Endodermal cell (in vitro differentiated cells): Measurements from ENCODE around the gene CDHR1. TPM values are rescaled to one million over a fixed set of nuclear protein-coding genes. Genes with fewer than 3 reads are reported as not detected.

Source experiments
- DNase-seq: peaks from one replicate; pipeline ENCODE4 v3.0.0-alpha.2; 2017
- H3K27ac ChIP-seq: 2 replicates; pipeline ENCODE4 v1.5.1; 2013; ENCODE audit warnings: mild to moderate bottlenecking, low read depth, low read length, moderate library complexity
- H3K27me3 ChIP-seq: 2 replicates; pipeline ENCODE4 v1.6.1; 2013; ENCODE audit warnings: mild to moderate bottlenecking, low read length, moderate library complexity; ENCODE audit not compliant: insufficient read depth, control insufficient read depth, poor library complexity, severe bottlenecking
- H3K36me3 ChIP-seq: 2 replicates; pipeline ENCODE4 v1.7.0; 2013; ENCODE audit warnings: mild to moderate bottlenecking, low read length, moderate library complexity; ENCODE audit not compliant: control insufficient read depth, insufficient read depth
- H3K4me1 ChIP-seq: one replicate; pipeline ENCODE4 v1.7.0; 2013; ENCODE audit warnings: low read length; ENCODE audit not compliant: control insufficient read depth, insufficient read depth
- H3K4me3 ChIP-seq: 2 replicates; pipeline ENCODE4 v1.5.1; 2013; ENCODE audit warnings: mild to moderate bottlenecking, low read length, moderate library complexity
- H3K9ac ChIP-seq: 2 replicates; pipeline ENCODE4 v1.6.1; 2013; ENCODE audit warnings: mild to moderate bottlenecking, low read length, moderate library complexity; ENCODE audit not compliant: poor library complexity, severe bottlenecking; ENCODE audit errors: extremely low read depth
- H3K9me3 ChIP-seq: 2 replicates; pipeline ENCODE4 v1.6.1; 2013; ENCODE audit warnings: mild to moderate bottlenecking, low read length, moderate library complexity; ENCODE audit not compliant: control insufficient read depth
- H3K27ac Mint-ChIP-seq: 2 replicates; pipeline ENCODE4 v1.8.0; 2020; ENCODE audit warnings: mixed read lengths
- H3K27me3 Mint-ChIP-seq: 2 replicates; pipeline ENCODE4 v1.8.0; 2021; ENCODE audit warnings: mild to moderate bottlenecking, mixed read lengths; ENCODE audit not compliant: insufficient read depth
- H3K36me3 Mint-ChIP-seq: 2 replicates; pipeline ENCODE4 v1.8.0; 2020; ENCODE audit warnings: low read depth, mixed read lengths
- H3K4me1 Mint-ChIP-seq: 2 replicates; pipeline ENCODE4 v1.8.0; 2020; ENCODE audit warnings: mixed read lengths
- H3K4me3 Mint-ChIP-seq: 2 replicates; pipeline ENCODE4 v1.8.0; 2020; ENCODE audit warnings: mild to moderate bottlenecking, moderate library complexity, mixed read lengths
- H3K9me3 Mint-ChIP-seq: 2 replicates; pipeline ENCODE4 v1.8.0; 2020; ENCODE audit warnings: mild to moderate bottlenecking, mixed read lengths
- WGBS, 2 experiments: methylation state at CpG; one replicate each; pipeline versions ENCODE4 v1.1.5 to v1.1.7; 2013; ENCODE audit warnings: missing lambda C conversion rate in 2 of 2, mixed read lengths in 1 of 2; ENCODE audit not compliant: insufficient coverage in 1 of 2, insufficient read length in 1 of 2; 5-methylcytosine and 5-hydroxymethylcytosine counted together
- total RNA-seq, 2 donors: library from RNA; stranded (reverse); fragmentation: NEBNext Ultra II Directional in 1 of 2; extraction: Animal tissue kit (Norgen Biotek cat#: 25700) in 1 of 2; gene quantifications; 2 replicates in 1 of 2; 3 replicates in 1 of 2; pipeline ENCODE4 v1.2.1, GENCODE V29; 2021
- TF ChIP-seq, protein P1 (sequence below): fragments of 200-600 bp; sonication (generic); conservative IDR thresholded peaks from 2 replicates; pipeline ENCODE4 v1.5.0; 2021; ENCODE audit warnings: antibody characterized with exemption, mild to moderate bottlenecking

Gene CDHR1
- total RNA-seq, 2 donors from 2014 or later, result 0.77 to 4.1 TPM

DNA sequence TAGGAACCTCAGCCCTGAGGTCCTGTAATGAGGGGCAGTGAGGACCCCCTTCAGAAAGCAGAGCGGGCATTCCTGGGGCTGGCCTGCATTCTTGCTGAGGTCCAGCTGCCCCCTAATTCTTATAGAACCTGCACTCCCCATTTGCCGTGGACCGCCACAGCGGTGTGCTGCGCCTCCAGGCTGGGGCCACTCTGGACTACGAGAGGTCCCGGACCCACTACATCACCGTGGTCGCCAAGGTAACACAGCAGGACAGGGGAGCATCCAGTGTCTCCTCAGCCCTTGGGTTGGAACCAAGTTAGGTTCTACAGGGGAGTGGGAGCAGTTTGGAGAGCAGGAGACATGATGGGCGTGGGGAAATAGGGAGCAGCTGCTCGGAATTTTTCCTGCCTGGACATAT, 7.3 kb downstream of the CDHR1 start:
- Mint-ChIP-seq H3K36me3 (no peaks in the 10 kb centered on the region), H3K9me3 (no peaks in the 10 kb centered on the region), H3K4me3 (no peak overlapping the region), H3K27me3 (peaks cover 25% of the 10 kb centered on the region), H3K27ac (no peak overlapping the region), H3K4me1 (no peaks in the 10 kb centered on the region)
- TF ChIP-seq, protein P1, sequence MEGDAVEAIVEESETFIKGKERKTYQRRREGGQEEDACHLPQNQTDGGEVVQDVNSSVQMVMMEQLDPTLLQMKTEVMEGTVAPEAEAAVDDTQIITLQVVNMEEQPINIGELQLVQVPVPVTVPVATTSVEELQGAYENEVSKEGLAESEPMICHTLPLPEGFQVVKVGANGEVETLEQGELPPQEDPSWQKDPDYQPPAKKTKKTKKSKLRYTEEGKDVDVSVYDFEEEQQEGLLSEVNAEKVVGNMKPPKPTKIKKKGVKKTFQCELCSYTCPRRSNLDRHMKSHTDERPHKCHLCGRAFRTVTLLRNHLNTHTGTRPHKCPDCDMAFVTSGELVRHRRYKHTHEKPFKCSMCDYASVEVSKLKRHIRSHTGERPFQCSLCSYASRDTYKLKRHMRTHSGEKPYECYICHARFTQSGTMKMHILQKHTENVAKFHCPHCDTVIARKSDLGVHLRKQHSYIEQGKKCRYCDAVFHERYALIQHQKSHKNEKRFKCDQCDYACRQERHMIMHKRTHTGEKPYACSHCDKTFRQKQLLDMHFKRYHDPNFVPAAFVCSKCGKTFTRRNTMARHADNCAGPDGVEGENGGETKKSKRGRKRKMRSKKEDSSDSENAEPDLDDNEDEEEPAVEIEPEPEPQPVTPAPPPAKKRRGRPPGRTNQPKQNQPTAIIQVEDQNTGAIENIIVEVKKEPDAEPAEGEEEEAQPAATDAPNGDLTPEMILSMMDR, result peak; percentile 4
- WGBS, 2 experiments, result 89 to 92% methylated on average over 4 to 11 of the region's 11 CpGs
- H3K27ac ChIP-seq, result no peak overlapping the region
- H3K36me3 ChIP-seq, result no peaks in the 10 kb centered on the region
- no peaks in the 10 kb centered on the region for H3K9me3 ChIP-seq
- no peak overlapping the region for H3K4me3 ChIP-seq
- H3K4me1 ChIP-seq, result no peaks in the 10 kb centered on the region
- no peak for DNase-seq
- no peak overlapping the region for H3K9ac ChIP-seq
- H3K27me3 ChIP-seq, result peaks cover 31% of the 10 kb centered on the region

DNA sequence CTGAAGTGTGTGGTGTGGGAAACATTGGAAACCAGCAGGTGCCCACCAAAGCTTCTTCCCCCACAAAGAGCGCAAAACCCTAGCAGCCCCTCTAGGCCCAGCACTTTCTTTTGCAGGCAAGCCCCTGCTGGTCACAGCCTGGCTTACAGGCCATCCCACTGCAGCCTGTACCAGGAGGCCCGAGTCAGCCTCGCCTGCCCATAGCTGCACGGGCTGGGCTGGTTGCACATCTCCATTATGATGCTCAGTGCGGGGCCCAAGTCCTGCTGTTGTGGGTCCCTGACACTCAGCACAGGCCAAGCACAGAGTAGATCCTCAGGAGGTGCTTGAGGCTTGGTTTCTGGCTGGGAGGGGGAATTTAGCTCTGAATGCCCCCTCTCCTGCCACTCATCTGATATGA, 8.0 kb downstream of the CDHR1 start:
- Mint-ChIP-seq H3K9me3 (no peaks in the 10 kb centered on the region), H3K4me1 (no peaks in the 10 kb centered on the region), H3K36me3 (no peaks in the 10 kb centered on the region), H3K27me3 (peaks cover 22% of the 10 kb centered on the region), H3K27ac (no peak overlapping the region), H3K4me3 (no peak overlapping the region)
- Histone ChIP-seq H3K4me3 (no peak overlapping the region), H3K9ac (no peak overlapping the region), H3K27me3 (peaks cover 31% of the 10 kb centered on the region), H3K9me3 (no peaks in the 10 kb centered on the region), H3K4me1 (no peaks in the 10 kb centered on the region), H3K27ac (no peak overlapping the region), H3K36me3 (no peaks in the 10 kb centered on the region)
- DNase-seq, result no peak
- TF ChIP-seq, protein P1, result peak; percentile 51
- 96 to 100% methylated on average over 2 to 5 of the region's 5 CpGs for WGBS, 2 experiments

DNA sequence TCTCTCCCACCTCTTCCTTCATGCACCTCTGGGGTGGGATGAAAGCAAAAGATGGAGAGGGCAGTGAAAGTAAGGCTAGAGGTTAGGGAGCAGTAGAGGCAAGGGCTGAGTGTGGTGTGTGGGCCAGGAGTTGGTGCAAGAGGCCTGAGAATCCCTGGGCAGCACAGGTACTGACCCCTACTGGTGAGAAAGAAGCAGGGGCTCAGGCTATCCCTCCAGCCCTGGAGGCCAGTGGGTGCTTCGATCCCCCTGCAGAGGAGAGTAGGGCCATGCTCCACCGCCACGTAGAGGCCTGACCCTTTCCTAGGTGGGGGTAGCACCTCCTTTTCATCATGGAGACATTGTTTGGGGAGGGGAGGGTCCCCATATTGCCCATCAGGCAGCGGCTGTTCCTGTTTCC, 9.8 kb downstream of the CDHR1 start:
- no peaks in the 10 kb centered on the region for H3K4me1 Mint-ChIP-seq

More for the DNA sequence above, 9.8 kb downstream of the CDHR1 start:
- Mint-ChIP-seq H3K4me3 (no peak overlapping the region), H3K27me3 (peaks cover 7% of the 10 kb centered on the region), H3K36me3 (no peaks in the 10 kb centered on the region), H3K9me3 (no peaks in the 10 kb centered on the region), H3K27ac (no peak overlapping the region)
- Histone ChIP-seq H3K36me3 (no peaks in the 10 kb centered on the region), H3K27me3 (peaks cover 19% of the 10 kb centered on the region), H3K4me3 (no peak overlapping the region), H3K27ac (no peak overlapping the region), H3K4me1 (no peaks in the 10 kb centered on the region), H3K9ac (no peak overlapping the region), H3K9me3 (no peaks in the 10 kb centered on the region)
- WGBS, 2 experiments, result 66 to 88% methylated on average over 2 to 4 of the region's 4 CpGs
- peak; percentile 77 for DNase-seq
- TF ChIP-seq, protein P1, result peak; percentile 85
